Osteocyte (in vitro differentiated cells): ENCODE results near the gene SRGAP1. TPM values are rescaled to one million over a fixed set of nuclear protein-coding genes. Genes with fewer than 3 reads are reported as not detected.

Experiments used
- DNase-seq: peaks from one replicate; pipeline ENCODE4 v3.0.0; 2021; ENCODE audit warnings: mixed read lengths; ENCODE audit not compliant: unreplicated experiment; ENCODE audit errors: extremely low spot score
- H3K27ac Mint-ChIP-seq: one replicate; pipeline ENCODE4 v1.8.0; 2021; ENCODE audit warnings: mild to moderate bottlenecking, mixed read lengths; ENCODE audit not compliant: unreplicated experiment
- H3K27me3 Mint-ChIP-seq: one replicate; pipeline ENCODE4 v1.8.0; 2021; ENCODE audit warnings: mixed read lengths; ENCODE audit not compliant: unreplicated experiment
- H3K36me3 Mint-ChIP-seq: one replicate; pipeline ENCODE4 v1.8.0; 2021; ENCODE audit warnings: mixed read lengths; ENCODE audit not compliant: unreplicated experiment
- H3K4me1 Mint-ChIP-seq: one replicate; pipeline ENCODE4 v1.8.0; 2021; ENCODE audit warnings: mixed read lengths; ENCODE audit not compliant: unreplicated experiment
- H3K4me3 Mint-ChIP-seq: one replicate; pipeline ENCODE4 v1.8.0; 2021; ENCODE audit warnings: mild to moderate bottlenecking, moderate library complexity, mixed read lengths; ENCODE audit not compliant: unreplicated experiment
- H3K9me3 Mint-ChIP-seq: one replicate; pipeline ENCODE4 v1.8.0; 2021; ENCODE audit warnings: mixed read lengths; ENCODE audit not compliant: unreplicated experiment
- CTCF ChIP-seq: fragments of 200-600 bp; sonication (generic); IDR thresholded peaks from 2 replicates; pipeline ENCODE4 v1.5.0; 2021; ENCODE audit warnings: antibody characterized with exemption, mild to moderate bottlenecking, moderate library complexity
- total RNA-seq: library from RNA; stranded (reverse); gene quantifications from 2 replicates; pipeline ENCODE4 v1.2.1, GENCODE V29; 2021

SRGAP1 gene
- total RNA-seq, 1 donor from 2014 or later: 11.0 TPM

GRCh38 chr12:63917864-63918799, 73.6 kb downstream of the SRGAP1 start:
- H3K27ac Mint-ChIP-seq: peak overlapping the region; percentile 92

GRCh38 chr12:63918800-63919300, 74.3 kb downstream of the SRGAP1 start:
- H3K36me3 Mint-ChIP-seq: no peaks in the 10 kb centered on the region
- TF ChIP-seq CTCF: no peak
- H3K9me3 Mint-ChIP-seq: no peaks in the 10 kb centered on the region
- no peaks in the 10 kb centered on the region for H3K27me3 Mint-ChIP-seq
- H3K27ac Mint-ChIP-seq: peak overlapping the region; percentile 92
- no peak for DNase-seq
- peak overlapping the region; percentile 1 for H3K4me3 Mint-ChIP-seq
- H3K4me1 Mint-ChIP-seq: peaks cover 54% of the 10 kb centered on the region

More at GRCh38 chr12:63917864-63918799, 73.6 kb downstream of the SRGAP1 start:
- DNase-seq: no peak
- no peaks in the 10 kb centered on the region for H3K36me3 Mint-ChIP-seq
- TF ChIP-seq CTCF: no peak
- no peaks in the 10 kb centered on the region for H3K27me3 Mint-ChIP-seq
- peak overlapping the region; percentile 23 for H3K4me3 Mint-ChIP-seq
- no peaks in the 10 kb centered on the region for H3K9me3 Mint-ChIP-seq
- peaks cover 54% of the 10 kb centered on the region for H3K4me1 Mint-ChIP-seq

- DNase-seq: no peak
- H3K36me3 Mint-ChIP-seq: no peaks in the 10 kb centered on the region
- no peaks in the 10 kb centered on the region for H3K9me3 Mint-ChIP-seq
- H3K4me1 Mint-ChIP-seq: peaks cover 54% of the 10 kb centered on the region
- H3K27ac Mint-ChIP-seq: peak overlapping the region; percentile 17
- no peak overlapping the region for H3K4me3 Mint-ChIP-seq
- no peaks in the 10 kb centered on the region for H3K27me3 Mint-ChIP-seq
- no peak for TF ChIP-seq CTCF
Measured at GRCh38 chr12:63919756-63920155, 75.3 kb downstream of the SRGAP1 start.

- Mint-ChIP-seq H3K9me3 (no peaks in the 10 kb centered on the region), H3K4me3 (no peak overlapping the region), H3K4me1 (peaks cover 41% of the 10 kb centered on the region), H3K27ac (no peak overlapping the region), H3K27me3 (no peaks in the 10 kb centered on the region), H3K36me3 (no peaks in the 10 kb centered on the region)
- no peak for DNase-seq
- TF ChIP-seq CTCF: no peak
Measured at GRCh38 chr12:63921157-63921556, 76.7 kb downstream of the SRGAP1 start.

DNA sequence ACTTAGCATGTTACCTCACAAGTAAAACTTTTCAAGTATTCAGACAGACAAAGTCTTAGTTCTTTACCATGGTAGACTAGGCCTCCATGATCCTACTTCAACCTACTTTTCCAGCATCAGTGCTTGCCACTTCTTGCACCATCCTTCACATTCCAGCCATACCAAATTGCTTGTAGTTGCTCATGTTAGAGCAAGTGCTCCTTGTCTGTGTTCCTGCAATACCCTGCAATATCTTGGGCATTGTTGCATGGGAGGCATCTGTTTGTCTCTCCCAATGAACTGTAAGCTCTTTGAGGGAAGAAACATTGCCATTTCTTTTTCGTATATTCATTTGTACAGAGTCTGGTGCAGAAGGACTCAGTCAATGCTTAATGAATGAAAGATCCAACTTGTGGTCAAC, 78.0 kb downstream of the SRGAP1 start:
- Mint-ChIP-seq H3K36me3 (no peaks in the 10 kb centered on the region), H3K4me1 (peaks cover 27% of the 10 kb centered on the region), H3K4me3 (no peak overlapping the region), H3K27me3 (no peaks in the 10 kb centered on the region), H3K9me3 (no peaks in the 10 kb centered on the region), H3K27ac (no peak overlapping the region)
- no peak for DNase-seq
- TF ChIP-seq CTCF: no peak
